Activated T-helper 1 cell treated with anti-CD3 and anti-CD28 coated beads, Interleukin-12 subunit alpha, Interleukin-12 subunit beta, Interleukin-2, Interleukin-4 antibody, amounts not matched to agents 30 ng/mL and 10 ng/mL and 1 ng/mL, durations not matched to agents 14 hours and 24 hours and 36 hours (primary cell): Measurements from ENCODE around the gene BRD9. TPM values are rescaled to one million over a fixed set of nuclear protein-coding genes. Genes with fewer than 3 reads are reported as not detected.

Source experiments
- DNase-seq: peaks from one replicate; pipeline ENCODE4 v3.0.0; 2021; ENCODE audit warnings: low spot score
- H3K27ac Mint-ChIP-seq: one replicate; pipeline ENCODE4 v1.8.0; 2021; ENCODE audit warnings: mild to moderate bottlenecking, mixed read lengths
- H3K27me3 Mint-ChIP-seq: one replicate; pipeline ENCODE4 v1.8.0; 2022; ENCODE audit warnings: mild to moderate bottlenecking, moderate library complexity, mixed read lengths; ENCODE audit not compliant: insufficient read depth
- H3K36me3 Mint-ChIP-seq: one replicate; pipeline ENCODE4 v1.8.0; 2021; ENCODE audit warnings: low read depth, mixed read lengths
- H3K4me1 Mint-ChIP-seq: one replicate; pipeline ENCODE4 v1.8.0; 2021; ENCODE audit warnings: low read depth, mixed read lengths
- H3K4me3 Mint-ChIP-seq: one replicate; pipeline ENCODE4 v1.8.0; 2021; ENCODE audit warnings: mild to moderate bottlenecking, moderate library complexity, mixed read lengths
- H3K9me3 Mint-ChIP-seq: one replicate; pipeline ENCODE4 v1.8.0; 2021; ENCODE audit warnings: mixed read lengths
- intact Hi-C: fragments of 100-400 bp; cut with micrococcal nuclease; formaldehyde crosslinking; loops from one replicate; pipeline ENCODE4 v1.15.1; 2024
- total RNA-seq: library from RNA; stranded (reverse); gene quantifications from 2 replicates; pipeline ENCODE4 v1.2.3, GENCODE V29; 2022

The BRD9 gene
- total RNA-seq, 1 donor from 2014 or later = 77.8 TPM

DNA sequence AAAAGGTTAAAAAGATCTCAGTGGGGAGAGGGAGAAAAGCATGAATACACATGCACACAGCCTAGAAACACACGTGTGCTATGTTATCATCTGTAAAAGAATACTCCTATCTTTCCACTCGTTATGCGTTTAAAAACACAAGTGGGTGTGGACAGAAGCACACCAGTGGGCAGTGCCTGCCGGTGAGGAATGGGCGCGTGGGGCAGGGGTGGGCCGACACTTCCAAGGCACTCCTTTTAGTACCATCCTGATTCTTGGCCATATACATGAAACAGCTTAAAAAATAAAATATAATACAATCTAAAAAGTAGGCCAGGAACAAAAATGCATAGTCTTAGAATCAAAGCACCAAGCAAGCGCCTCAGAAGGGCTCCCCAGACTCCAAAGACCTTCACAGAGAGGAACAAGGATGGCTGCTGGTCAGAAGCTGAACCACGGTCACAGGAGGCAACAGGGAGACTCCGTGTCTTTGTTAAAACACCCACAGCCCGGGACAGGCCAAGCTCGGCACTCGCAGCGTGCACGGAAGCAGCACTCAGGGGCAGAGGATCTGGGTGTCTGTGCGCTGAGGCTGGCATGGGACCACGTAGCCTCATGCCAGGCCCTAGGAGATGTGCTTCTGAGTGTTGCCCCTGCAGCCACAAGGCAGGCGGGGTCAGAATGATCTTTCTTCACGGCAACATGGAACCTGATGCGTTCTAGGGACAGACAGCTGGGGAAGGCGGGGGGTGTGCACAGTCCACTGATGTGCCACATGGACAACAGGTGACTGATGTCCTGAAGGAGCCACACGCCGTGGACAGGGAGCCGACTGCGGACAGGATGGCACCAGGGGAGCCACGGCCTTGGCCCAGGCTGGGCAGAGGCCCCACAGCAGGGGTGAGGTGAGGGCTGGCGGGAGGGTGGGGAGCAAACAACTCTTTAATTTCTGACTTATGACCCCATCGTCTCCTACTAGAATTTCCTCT is 15.9 kb downstream of the BRD9 start:
- Mint-ChIP-seq H3K9me3 (no peaks in the 10 kb centered on the region), H3K27ac (no peak overlapping the region), H3K27me3 (no peaks in the 10 kb centered on the region), H3K4me3 (no peak overlapping the region), H3K36me3 (peaks cover 41% of the 10 kb centered on the region), H3K4me1 (no peaks in the 10 kb centered on the region)
- no peak for DNase-seq
- intact Hi-C loops = no loop called here

DNA sequence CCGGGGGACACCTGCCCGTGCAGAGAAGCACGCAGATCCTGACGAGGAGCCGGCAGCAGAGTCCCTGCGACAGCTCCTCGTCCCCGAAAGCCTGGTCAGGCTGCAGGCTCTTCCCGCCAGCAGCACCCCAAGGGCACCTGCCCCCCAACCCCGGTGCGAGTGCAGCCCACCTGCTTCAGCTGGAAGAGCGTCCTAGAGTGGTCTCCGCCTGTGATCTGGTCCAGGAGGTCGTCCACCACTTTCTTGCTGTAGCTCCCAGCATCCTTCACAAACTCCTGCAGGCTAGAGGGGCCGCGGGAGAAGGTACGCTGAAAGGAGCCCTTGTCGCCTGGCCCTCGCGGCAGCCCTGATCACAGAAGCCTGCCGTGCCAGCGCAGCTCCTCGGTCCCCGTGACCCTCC is 16.7 kb downstream of the BRD9 start:
- intact Hi-C loops = no loop called here
- Mint-ChIP-seq H3K4me1 (no peaks in the 10 kb centered on the region), H3K36me3 (peaks cover 42% of the 10 kb centered on the region), H3K9me3 (no peaks in the 10 kb centered on the region), H3K4me3 (no peak overlapping the region), H3K27me3 (no peaks in the 10 kb centered on the region), H3K27ac (no peak overlapping the region)
- no peak for DNase-seq

DNA sequence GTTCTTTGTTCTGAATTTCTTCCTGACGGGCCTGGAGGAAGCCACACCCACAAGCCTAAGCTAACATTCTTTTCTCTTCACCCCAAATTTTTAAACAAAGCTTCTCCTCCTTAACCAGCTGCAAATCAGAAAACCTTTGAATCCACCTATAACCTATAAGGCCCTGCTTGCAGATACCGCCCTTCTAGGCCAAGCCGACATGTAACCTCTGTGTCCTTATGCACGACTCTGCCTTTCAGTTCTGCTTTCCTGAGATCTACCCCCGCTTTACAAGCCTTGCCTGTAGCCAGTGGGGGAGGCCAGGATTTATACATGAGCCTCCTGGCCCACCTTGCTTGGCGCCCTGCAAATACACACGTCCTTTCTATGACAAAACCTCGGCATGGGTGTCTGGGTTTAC is 19.3 kb downstream of the BRD9 start:
- Mint-ChIP-seq H3K27ac (no peak overlapping the region), H3K9me3 (no peaks in the 10 kb centered on the region), H3K4me3 (no peak overlapping the region), H3K27me3 (no peaks in the 10 kb centered on the region), H3K4me1 (no peaks in the 10 kb centered on the region), H3K36me3 (peaks cover 57% of the 10 kb centered on the region)
- DNase-seq = no peak
- intact Hi-C loops = no loop called here

DNA sequence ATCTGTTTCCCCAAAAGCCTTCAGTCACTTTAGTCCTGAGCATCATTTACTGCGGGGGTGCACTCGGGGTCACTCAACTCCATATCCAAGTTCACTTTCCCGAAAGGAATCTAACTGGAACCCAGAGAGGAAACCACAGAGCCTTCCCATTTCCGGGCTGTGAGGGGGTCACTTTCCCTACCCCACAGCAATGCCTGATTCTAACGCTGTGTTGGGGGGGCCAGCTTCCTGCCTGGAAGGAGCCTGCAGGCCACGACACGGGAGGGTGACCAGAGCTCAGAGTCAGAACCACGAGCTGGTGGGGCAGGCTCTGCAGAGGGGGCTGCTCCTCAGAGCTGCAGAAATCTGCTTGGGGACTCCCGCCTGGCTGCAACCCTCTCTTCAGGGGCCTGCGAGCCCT is 20.3 kb downstream of the BRD9 start:
- no peaks in the 10 kb centered on the region for H3K27me3 Mint-ChIP-seq
- no peak overlapping the region for H3K4me3 Mint-ChIP-seq
- DNase-seq = no peak
- intact Hi-C loops = no loop called here
- no peak overlapping the region for H3K27ac Mint-ChIP-seq
- peaks cover 58% of the 10 kb centered on the region for H3K36me3 Mint-ChIP-seq
- H3K4me1 Mint-ChIP-seq = no peaks in the 10 kb centered on the region
- no peaks in the 10 kb centered on the region for H3K9me3 Mint-ChIP-seq

DNA sequence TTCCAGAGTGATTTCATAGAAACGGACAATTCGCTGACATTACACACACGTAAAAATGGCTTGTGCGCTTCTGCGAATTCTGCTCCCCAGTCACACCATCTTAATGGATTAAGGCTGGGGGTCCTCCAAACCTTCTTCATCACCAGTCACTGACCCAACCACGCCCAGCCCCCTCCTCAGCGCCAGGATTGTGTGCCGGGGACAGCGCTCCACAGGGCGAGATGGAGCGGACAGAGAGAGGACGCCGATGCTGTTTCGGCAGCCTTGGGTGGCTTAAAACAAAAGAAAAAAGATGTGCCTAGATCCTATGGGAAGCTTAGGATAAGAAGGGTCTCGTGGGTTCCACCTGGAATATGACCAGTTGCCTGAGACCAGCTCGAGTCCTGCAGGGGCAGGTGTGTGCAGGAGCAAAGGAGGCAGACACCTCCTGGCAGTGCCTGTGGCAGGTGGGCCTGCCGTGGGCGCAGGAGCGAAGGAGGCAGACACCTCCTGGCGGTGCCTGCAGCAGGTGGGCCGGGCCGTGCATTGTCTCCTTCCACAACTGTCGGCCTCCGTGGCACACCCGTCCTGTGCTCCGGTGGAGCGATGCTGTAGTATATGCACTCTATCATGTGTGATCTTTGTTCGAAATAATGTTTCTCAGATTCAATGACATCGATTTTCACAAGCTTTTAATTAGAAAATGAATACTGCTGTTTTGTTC is 20.9 kb downstream of the BRD9 start:
- no peak for DNase-seq
- Mint-ChIP-seq H3K4me3 (no peak overlapping the region), H3K27me3 (no peaks in the 10 kb centered on the region), H3K9me3 (no peaks in the 10 kb centered on the region), H3K36me3 (peaks cover 58% of the 10 kb centered on the region), H3K4me1 (no peaks in the 10 kb centered on the region), H3K27ac (no peak overlapping the region)
- intact Hi-C loops = no loop called here

DNA sequence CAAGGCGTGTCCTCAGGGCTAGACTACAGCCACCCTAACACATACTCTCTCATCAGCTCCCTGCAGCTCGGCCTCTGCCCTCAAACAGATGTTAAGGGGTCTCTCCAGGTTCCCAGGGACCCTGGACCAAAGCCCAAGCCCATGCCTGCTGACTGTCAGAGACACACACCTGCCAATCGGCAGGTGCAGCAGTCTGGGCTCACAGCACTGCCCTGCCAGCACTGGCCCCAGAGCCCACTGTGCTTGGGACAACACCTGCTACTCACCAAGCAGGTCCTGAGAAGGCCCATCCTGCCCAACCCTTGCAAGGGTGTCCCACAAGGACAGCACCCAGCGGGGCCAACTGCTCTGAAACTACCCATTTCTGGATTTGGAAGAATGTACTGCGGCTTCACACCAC is 21.6 kb downstream of the BRD9 start:
- Mint-ChIP-seq H3K36me3 (peaks cover 64% of the 10 kb centered on the region), H3K9me3 (no peaks in the 10 kb centered on the region)
- no peak for DNase-seq

DNA sequence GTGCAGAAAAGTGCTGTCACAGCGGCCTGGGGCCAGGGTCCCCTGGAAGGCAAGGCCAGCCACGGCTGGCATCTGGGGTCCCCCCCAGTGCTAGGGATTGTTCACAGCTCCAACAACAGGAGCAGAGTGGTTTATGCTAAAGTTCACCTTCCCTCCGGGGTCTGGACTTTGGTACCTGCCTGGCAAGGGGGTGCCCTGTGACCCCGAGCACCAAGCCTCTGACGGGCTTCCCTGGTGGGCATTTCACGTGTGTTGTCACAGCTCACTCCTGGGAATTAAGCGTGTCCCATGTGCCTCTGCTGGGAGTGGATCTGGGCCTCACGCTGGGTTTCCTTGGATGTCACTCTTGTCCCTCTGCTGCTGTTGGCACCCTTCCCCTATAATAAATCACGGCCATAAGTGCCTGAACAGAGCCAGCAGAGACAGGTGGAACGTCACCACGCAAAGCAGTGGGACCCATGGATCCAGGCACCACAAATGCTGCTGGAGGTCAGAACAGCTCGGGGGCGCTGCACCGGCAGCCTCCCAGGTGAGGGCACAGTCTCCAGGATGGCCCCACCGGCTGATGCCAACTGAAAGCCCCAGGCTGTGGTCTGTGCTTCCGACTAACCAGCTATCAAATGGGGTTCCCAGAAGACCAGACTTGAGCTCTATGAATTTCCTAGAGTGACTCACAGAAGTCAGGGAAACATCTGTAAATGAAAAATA is 24.0 kb downstream of the BRD9 start:
- H3K4me3 Mint-ChIP-seq = no peak overlapping the region
- H3K27ac Mint-ChIP-seq = no peak overlapping the region
- peaks cover 52% of the 10 kb centered on the region for H3K36me3 Mint-ChIP-seq
- intact Hi-C loops = no loop called here
- no peaks in the 10 kb centered on the region for H3K27me3 Mint-ChIP-seq
- H3K9me3 Mint-ChIP-seq = no peaks in the 10 kb centered on the region
- no peak for DNase-seq
- no peaks in the 10 kb centered on the region for H3K4me1 Mint-ChIP-seq

More for the DNA sequence above, 21.6 kb downstream of the BRD9 start:
- no peak overlapping the region for H3K27ac Mint-ChIP-seq
- intact Hi-C loops = no loop called here
- H3K27me3 Mint-ChIP-seq = no peaks in the 10 kb centered on the region
- no peak overlapping the region for H3K4me3 Mint-ChIP-seq
- H3K4me1 Mint-ChIP-seq = no peaks in the 10 kb centered on the region

DNA sequence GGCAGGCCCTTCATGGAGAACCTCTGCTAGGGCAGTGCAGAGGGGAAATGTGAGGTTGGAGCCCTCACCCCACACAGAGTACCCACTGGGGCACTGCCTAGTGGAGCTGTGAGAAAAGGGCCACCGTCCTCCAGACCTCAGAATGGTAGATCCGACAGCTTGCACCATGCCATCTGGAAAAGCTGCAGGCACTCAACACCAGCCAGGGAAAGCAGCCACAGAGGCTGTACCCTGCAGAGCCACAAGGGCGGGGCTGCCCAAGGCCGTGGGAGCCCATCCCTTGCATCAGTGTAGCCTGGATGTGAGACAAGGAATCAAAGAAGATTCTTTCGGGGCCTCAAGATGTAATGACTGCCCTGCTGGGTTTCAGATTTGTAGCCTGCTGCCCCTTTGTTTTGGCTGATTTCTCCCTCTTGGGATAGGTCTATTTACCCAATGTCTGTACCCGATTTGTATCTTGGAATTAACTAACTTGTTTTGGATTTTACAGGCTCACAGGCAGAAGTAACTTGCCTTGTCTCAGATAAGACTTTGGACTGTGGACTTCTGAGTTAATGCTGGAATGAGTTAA is 25.2 kb downstream of the BRD9 start:
- no peak for DNase-seq
- intact Hi-C loops = no loop called here
- H3K9me3 Mint-ChIP-seq = no peaks in the 10 kb centered on the region
- H3K4me3 Mint-ChIP-seq = no peak overlapping the region
- no peaks in the 10 kb centered on the region for H3K4me1 Mint-ChIP-seq
- H3K27me3 Mint-ChIP-seq = no peaks in the 10 kb centered on the region
- H3K27ac Mint-ChIP-seq = no peak overlapping the region
- H3K36me3 Mint-ChIP-seq = peaks cover 53% of the 10 kb centered on the region

DNA sequence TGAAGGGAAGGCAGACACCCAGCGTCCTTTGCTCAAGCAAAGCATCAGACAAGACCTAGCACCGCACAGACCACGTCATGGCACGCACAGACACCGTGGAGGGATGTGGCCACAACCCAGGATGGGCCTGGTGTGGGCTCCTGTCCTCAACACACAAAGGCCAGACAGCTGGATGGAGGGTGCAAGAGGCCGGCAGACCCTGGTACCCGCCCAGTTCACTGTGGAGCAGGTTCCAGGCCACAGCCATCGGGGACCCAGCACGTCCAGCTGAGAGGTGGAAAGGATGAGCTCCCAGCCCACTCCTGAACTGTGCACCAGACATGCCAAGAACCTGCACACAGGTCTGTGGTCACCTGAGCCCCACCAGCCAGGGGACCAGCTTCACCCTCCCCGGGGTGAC is 26.8 kb downstream of the BRD9 start:
- H3K4me3 Mint-ChIP-seq = no peak overlapping the region
- intact Hi-C loops = no loop called here
- no peaks in the 10 kb centered on the region for H3K9me3 Mint-ChIP-seq
- no peak overlapping the region for H3K27ac Mint-ChIP-seq
- H3K36me3 Mint-ChIP-seq = peaks cover 45% of the 10 kb centered on the region
- no peaks in the 10 kb centered on the region for H3K4me1 Mint-ChIP-seq
- no peak for DNase-seq
- H3K27me3 Mint-ChIP-seq = no peaks in the 10 kb centered on the region

DNA sequence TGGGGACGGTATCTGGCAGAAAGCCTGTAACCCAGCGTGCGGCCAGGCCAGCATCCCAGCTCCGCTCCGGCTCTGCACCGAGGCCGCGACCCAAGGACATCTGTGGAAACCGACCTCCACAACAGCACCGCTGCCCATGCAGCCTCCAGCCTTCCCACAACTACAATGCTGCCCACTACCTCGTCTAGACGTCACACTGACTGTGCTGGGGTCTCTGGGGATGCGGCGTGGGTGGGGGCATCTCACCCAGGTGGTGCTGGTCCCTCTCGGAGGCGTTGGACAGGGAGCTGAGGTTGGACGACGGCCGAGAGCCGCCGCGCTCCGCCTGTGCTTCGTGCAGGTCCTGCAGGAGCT is 27.5 kb downstream of the BRD9 start:
- Mint-ChIP-seq H3K36me3 (peaks cover 39% of the 10 kb centered on the region), H3K4me3 (no peak overlapping the region), H3K27ac (no peak overlapping the region), H3K9me3 (no peaks in the 10 kb centered on the region), H3K4me1 (no peaks in the 10 kb centered on the region), H3K27me3 (no peaks in the 10 kb centered on the region)
- DNase-seq = no peak
- intact Hi-C loops = no loop called here

DNA sequence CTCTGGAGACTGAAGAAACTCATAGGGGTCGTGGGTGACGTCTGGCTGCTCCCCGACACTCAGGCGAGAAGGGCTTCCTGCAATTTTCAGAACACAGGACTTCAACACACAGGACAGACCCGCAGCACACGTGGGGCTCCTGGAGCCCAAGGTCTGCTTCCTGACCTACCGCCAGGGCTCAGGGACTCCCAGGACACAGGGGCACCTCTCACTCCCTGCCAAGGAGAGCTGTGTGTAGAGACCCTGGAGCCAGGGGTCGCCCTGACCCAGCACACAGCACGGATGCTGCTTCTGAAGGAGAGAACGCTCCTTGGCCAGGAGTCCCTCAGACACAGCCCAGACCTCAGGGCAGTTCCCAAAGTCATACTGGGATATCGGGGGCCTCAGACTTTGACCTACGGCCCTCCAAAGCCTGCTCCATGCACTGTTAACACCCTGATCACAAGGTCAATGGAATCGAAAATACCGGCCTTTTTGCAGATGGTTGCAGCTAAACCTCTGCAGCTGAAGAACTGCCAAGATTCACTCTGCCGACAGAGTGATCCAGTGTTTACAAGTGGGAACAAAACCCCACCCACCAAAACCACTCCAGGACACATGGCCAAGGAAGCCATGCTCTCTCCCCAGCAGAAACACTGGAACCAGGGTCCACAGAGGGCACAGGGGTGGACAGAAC is 28.0 kb downstream of the BRD9 start:
- Mint-ChIP-seq H3K36me3 (peaks cover 34% of the 10 kb centered on the region), H3K9me3 (no peaks in the 10 kb centered on the region), H3K27me3 (no peaks in the 10 kb centered on the region), H3K4me1 (no peaks in the 10 kb centered on the region), H3K27ac (no peak overlapping the region), H3K4me3 (no peak overlapping the region)
- intact Hi-C loops = no loop called here
- no peak for DNase-seq

DNA sequence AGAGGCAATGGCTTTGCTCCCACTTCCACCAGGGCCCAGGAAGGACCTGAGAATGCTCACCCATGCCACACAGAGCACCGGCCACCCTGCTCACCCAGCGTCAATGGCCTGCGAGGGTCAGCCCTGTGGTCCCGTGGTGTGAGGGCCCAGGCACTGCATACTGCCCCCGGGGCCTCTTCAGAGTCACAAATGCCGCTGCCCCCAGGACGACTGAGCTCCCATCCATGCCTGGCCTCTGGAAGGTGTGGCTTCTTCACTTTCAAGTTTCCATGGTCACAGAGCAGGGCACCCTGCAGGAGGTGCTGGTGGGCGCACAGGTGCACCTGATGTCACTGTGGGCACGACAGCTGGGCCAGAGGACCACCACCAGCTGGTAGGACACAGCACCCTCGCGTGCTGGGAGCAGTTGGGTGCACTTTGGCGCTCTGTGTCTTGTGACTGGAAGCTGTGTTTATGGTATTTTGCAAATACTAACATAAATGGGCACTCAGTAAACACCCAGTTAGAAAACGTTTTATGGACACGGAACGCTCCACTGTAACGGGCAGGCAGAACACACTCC is 29.3 kb downstream of the BRD9 start:
- Mint-ChIP-seq H3K36me3 (peaks cover 26% of the 10 kb centered on the region), H3K27ac (no peak overlapping the region), H3K9me3 (no peaks in the 10 kb centered on the region), H3K4me1 (no peaks in the 10 kb centered on the region), H3K4me3 (no peak overlapping the region), H3K27me3 (no peaks in the 10 kb centered on the region)
- no peak for DNase-seq
- intact Hi-C loops = no loop called here
